Duodenal mucosa (tissue), 2 donors: ENCODE data around the gene MTCL1.

ENCODE experiments used
- H3K27ac ChIP-seq: one replicate; pipeline ENCODE4 v1.7.0; 2013; ENCODE audit warnings: low read depth, low read length
- H3K27me3 ChIP-seq, 2 donors: one replicate each; pipeline ENCODE4 v1.7.0; 2013; ENCODE audit warnings: low read length in 2 of 2, control low read depth in 1 of 2; ENCODE audit not compliant: insufficient read depth in 2 of 2, control insufficient read depth in 1 of 2
- H3K36me3 ChIP-seq, 2 donors: one replicate each; pipeline ENCODE4 v1.7.0; 2013; ENCODE audit warnings: low read length in 2 of 2, control low read depth in 1 of 2; ENCODE audit not compliant: insufficient read depth in 2 of 2, control insufficient read depth in 1 of 2
- H3K4me1 ChIP-seq, 2 donors: one replicate each; pipeline ENCODE4 v1.7.0; 2013; ENCODE audit warnings: low read length in 2 of 2, control low read depth in 1 of 2; ENCODE audit not compliant: insufficient read depth in 2 of 2, control insufficient read depth in 1 of 2
- H3K4me3 ChIP-seq, 2 donors: one replicate each; pipeline ENCODE4 v1.7.0; 2013; ENCODE audit warnings: low read length in 2 of 2, low read depth in 1 of 2
- H3K9ac ChIP-seq, 2 donors: one replicate each; pipeline ENCODE4 v1.7.0; 2013; ENCODE audit warnings: low read length in 2 of 2, low read depth in 1 of 2
- H3K9me3 ChIP-seq, 2 donors: one replicate each; pipeline ENCODE4 v1.7.0; 2013; ENCODE audit warnings: low read length in 2 of 2, control low read depth in 1 of 2; ENCODE audit not compliant: control insufficient read depth in 1 of 2

Gene MTCL1

DNA sequence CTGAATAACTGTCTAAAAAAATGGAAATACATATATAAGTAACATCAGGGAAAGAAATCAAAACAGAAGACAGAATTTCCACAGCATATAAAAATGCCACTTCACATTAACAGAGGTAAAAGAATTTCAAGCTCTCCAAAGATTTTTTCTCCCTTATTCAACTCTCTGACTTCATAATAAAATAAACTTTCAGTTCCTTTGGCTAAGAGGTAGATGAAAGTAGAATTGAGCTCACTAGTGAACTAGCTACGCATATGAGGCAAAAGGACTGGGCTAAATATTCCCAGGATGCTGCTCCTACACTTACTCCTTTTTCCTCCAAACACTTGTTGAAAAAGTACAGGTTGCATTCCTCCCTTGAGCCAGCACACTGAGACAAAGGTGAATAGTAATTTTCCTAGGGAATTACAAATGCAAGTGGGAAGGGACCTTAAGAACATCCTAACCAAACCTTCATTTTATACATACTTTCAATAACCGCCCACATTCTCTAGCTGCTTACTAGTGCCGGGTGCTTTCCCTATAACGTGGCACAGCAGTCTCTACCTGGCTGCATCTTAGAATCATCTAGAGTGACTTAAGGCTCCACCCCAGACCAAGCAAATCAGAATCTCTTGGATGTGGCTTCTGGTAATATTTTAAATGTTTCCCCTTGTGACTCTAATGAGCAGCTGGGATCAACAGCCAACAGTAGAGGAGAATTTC, 136.6 kb downstream of the MTCL1 start:
- peaks cover 3 to 5% of the 10 kb centered on the region in 2 donors for H3K9me3 ChIP-seq
- no peak overlapping the region for H3K27ac ChIP-seq
- H3K4me1 ChIP-seq = no peaks in the 10 kb centered on the region
- no peak overlapping the region for H3K9ac ChIP-seq
- peaks cover 0 to 4% of the 10 kb centered on the region in 2 donors for H3K27me3 ChIP-seq
- no peaks in the 10 kb centered on the region for H3K36me3 ChIP-seq
- no peak overlapping the region for H3K4me3 ChIP-seq

DNA sequence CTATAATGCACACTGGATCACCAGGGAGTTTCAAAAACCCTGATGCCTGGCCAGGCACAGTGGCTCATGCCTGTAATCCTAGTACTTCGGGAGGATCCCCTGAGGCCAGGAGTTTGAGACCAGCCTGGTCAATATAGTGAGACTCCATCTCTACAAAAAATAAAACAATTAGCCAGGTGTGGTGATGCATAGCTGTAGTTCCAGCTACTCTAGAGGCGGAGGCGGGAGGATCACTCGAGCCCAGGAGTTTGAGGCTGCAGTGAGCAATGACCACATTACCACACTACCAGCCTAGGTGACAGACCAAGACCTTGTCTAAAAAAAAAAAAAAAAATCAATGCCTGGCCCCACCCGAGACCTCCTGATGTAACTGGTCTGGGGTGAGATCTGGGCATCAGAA, 137.2 kb downstream of the MTCL1 start:
- H3K27ac ChIP-seq = no peak overlapping the region
- H3K9me3 ChIP-seq = peaks cover 0 to under 1% of the 10 kb centered on the region in 2 donors
- H3K4me3 ChIP-seq = no peak overlapping the region
- no peaks in the 10 kb centered on the region for H3K36me3 ChIP-seq
- H3K9ac ChIP-seq = no peak overlapping the region
- peaks cover 0 to 4% of the 10 kb centered on the region in 2 donors for H3K27me3 ChIP-seq
- H3K4me1 ChIP-seq = no peaks in the 10 kb centered on the region

DNA sequence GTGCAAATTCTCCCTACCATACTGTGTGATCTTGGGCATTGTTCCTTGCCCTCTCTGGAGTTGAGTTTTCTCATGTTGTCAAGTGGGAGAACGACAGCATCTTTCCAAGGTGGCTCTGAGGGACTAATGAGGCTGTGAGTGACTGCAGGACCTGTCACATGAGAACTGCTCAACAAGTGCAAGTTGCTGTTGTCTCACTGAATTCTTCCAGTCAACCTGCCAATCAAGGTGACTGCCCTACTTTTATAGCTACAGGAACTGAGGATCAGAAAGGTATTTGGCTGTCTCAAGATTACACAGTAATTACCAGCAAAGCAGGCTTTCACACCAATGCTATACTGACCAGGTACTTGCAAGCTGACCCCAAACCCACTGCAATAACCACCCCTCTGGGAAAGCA, 137.6 kb downstream of the MTCL1 start:
- H3K9ac ChIP-seq = no peak overlapping the region
- H3K4me1 ChIP-seq = no peaks in the 10 kb centered on the region
- no peaks in the 10 kb centered on the region for H3K36me3 ChIP-seq
- peaks cover 0 to 4% of the 10 kb centered on the region in 2 donors for H3K27me3 ChIP-seq
- H3K27ac ChIP-seq = no peak overlapping the region
- H3K4me3 ChIP-seq = no peak overlapping the region
- no peaks in the 10 kb centered on the region for H3K9me3 ChIP-seq

DNA sequence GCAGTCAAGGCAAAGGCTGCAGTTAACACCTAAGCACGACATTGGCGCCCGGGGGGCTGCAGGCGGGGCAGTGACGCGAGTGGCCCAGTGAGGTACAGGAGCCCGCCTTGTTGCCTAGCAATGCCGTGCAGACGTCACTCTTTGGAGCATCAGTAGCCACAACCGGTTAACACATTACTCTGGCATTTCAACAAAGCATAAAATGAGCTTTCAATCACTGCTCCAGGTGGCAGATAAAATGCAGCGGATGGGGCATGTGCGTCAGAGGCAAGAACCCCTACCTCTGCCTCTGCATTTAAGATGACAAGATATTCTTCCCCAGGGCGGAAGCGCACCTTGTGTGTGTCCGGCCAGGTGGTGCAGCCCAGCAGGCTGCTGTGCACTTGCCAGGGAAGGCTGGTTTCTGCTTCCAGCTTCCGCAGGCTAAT, 139.4 kb downstream of the MTCL1 start:
- H3K27ac ChIP-seq = no peak overlapping the region
- H3K27me3 ChIP-seq = peaks cover 0 to 4% of the 10 kb centered on the region in 2 donors
- H3K4me3 ChIP-seq = no peak overlapping the region
- no peaks in the 10 kb centered on the region for H3K36me3 ChIP-seq
- no peaks in the 10 kb centered on the region for H3K9me3 ChIP-seq
- no peaks in the 10 kb centered on the region for H3K4me1 ChIP-seq
- H3K9ac ChIP-seq = no peak overlapping the region

DNA sequence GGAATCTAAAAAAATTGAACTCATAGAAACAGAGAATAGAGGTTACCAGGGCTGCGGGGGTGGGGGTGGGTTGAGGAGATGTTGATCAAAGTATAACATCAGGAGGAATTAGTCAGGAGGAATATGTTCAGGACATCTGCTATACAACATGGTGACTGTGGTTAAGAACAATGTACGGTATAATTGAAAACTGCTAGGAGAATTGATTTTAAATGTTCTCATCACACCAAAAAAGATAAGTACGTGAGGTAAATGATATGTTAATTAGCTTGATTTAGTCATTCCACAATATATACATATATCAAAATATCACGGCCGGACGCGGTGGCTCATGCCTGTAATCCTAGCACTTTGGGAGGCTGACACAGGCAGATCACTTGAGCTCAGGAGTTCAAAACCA, 140.2 kb downstream of the MTCL1 start:
- no peaks in the 10 kb centered on the region for H3K9me3 ChIP-seq
- no peak overlapping the region for H3K9ac ChIP-seq
- H3K4me3 ChIP-seq = no peak overlapping the region
- peaks cover 0 to 4% of the 10 kb centered on the region in 2 donors for H3K27me3 ChIP-seq
- no peak overlapping the region for H3K27ac ChIP-seq
- no peaks in the 10 kb centered on the region for H3K36me3 ChIP-seq
- no peaks in the 10 kb centered on the region for H3K4me1 ChIP-seq

DNA sequence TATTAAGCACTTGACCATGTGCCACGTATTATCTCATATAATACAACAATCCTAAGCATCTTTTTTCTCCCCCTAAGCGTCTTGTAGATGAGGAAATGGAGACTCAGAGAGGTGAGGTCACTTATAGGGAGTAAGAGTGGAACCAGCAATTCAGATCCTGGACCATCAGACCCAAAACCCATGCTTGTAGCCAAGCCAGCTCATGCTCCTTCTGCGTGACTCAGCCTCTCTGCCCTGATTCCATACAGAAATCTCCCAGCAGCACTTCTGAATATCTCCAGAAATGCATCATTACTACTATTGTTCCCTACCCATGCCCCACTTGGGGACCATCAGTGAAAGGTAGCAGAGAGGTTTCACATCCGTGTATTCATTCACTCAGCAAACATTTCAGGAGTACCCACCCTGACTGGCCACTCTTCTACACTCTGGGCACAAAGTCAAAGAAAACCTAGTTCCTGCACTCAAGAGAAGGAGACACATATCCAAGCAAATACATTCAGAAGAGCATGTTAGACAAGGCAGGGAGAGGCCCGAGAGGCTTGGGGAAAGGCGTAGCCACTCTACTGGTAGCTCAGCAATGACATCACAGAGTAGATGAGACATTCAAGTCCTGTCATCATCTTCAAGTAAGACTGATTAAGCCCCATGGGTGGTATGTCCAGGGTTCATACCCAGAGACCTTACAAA, 141.9 kb downstream of the MTCL1 start:
- H3K9me3 ChIP-seq = no peaks in the 10 kb centered on the region
- H3K27ac ChIP-seq = no peak overlapping the region
- H3K27me3 ChIP-seq = peaks cover 0 to 4% of the 10 kb centered on the region in 2 donors
- H3K9ac ChIP-seq = no peak overlapping the region
- H3K4me1 ChIP-seq = no peaks in the 10 kb centered on the region
- no peaks in the 10 kb centered on the region for H3K36me3 ChIP-seq
- H3K4me3 ChIP-seq = no peak overlapping the region

DNA sequence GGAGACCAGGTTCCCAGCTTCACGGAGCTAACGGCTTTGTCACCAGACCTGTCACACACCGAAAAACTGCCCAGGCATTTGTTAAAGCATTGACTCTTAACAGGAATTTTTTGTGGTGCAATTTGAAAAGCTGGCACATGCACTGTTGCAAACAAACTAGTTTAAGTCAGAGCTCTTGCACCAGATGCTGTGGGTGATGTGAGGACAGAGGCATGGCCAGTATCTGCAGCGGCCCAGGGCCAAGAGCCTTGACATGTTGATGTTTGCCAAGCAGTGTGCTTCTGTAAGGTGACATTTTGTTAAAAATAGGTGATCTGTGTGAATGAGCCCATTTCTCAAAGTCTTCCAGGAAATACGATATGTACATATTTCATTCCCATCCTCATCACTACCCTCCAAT, 142.5 kb downstream of the MTCL1 start:
- Histone ChIP-seq H3K36me3 (no peaks in the 10 kb centered on the region), H3K27me3 (peaks cover 0 to 4% of the 10 kb centered on the region in 2 donors), H3K27ac (no peak overlapping the region), H3K9ac (no peak overlapping the region), H3K4me3 (no peak overlapping the region), H3K4me1 (no peaks in the 10 kb centered on the region), H3K9me3 (no peaks in the 10 kb centered on the region)

DNA sequence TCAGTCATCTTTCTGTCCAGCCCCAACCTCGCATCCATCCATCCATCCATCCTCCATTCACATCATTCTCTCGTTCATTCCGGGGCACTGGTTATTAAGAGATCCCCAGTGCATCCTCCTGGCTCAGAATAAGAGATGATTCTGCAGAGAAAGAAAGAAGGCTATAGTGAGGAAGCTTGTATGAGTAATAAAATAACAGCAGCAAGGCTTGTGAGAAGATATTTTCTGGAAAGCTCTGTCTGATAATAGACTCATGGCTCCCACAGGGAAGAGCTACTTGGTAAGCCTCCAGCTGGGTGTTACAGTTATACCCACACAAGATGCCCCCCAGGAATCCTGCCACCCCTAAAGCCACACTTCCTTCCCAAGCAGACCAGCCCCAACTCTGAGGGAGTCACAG, 143.2 kb downstream of the MTCL1 start:
- H3K4me3 ChIP-seq = no peak overlapping the region
- no peaks in the 10 kb centered on the region for H3K4me1 ChIP-seq
- H3K27ac ChIP-seq = no peak overlapping the region
- no peaks in the 10 kb centered on the region for H3K9me3 ChIP-seq
- H3K9ac ChIP-seq = no peak overlapping the region
- no peaks in the 10 kb centered on the region for H3K36me3 ChIP-seq
- H3K27me3 ChIP-seq = peaks cover 0 to 4% of the 10 kb centered on the region in 2 donors

DNA sequence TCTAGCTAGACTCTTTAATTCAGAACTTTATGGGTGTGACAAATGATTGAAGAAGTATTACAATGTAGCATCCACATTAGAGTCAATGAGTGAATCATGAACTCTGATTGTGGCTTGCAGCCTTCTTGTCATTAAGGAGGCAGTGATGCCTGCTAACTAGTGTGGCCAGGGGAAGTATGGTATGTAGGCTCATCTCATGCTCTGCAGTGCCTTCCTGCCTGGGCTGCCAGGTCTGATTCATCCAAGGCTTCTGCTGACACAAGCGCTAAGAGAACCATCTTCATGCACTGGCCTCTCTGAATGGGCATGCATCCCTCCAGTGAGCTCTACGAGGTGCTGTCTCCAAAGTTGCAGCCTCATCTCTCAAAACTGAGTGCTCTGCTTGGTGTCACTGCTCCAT, 144.3 kb downstream of the MTCL1 start:
- H3K4me3 ChIP-seq = no peak overlapping the region
- no peaks in the 10 kb centered on the region for H3K9me3 ChIP-seq
- H3K9ac ChIP-seq = no peak overlapping the region
- no peaks in the 10 kb centered on the region for H3K36me3 ChIP-seq
- H3K4me1 ChIP-seq = no peaks in the 10 kb centered on the region
- no peak overlapping the region for H3K27ac ChIP-seq
- peaks cover 0 to 4% of the 10 kb centered on the region in 2 donors for H3K27me3 ChIP-seq

DNA sequence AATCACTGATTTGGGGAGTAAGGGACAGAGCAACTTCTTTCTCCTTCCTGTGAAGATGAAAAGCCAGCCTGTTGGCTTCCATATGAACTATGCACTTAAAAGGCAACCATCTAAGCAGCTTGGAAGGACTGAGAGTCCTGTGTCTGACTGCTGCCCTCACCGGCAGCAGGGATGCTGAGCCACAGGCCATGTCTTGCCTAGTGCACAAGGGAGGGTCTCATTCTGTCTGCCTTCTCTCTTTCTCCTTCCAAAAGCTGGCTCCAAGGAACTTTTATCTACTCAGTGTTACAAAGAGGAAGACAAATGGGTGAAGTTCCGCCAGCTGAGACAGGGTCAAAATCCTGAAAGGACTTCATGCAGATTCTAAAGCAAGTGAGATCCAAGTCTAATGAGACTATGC, 146.3 kb downstream of the MTCL1 start:
- Histone ChIP-seq H3K9ac (no peak overlapping the region), H3K36me3 (no peaks in the 10 kb centered on the region), H3K9me3 (no peaks in the 10 kb centered on the region), H3K4me1 (no peaks in the 10 kb centered on the region), H3K27ac (no peak overlapping the region), H3K27me3 (no peaks in the 10 kb centered on the region), H3K4me3 (no peak overlapping the region)
